ENCODE measurements around the gene GYS2.

- TF ChIP-seq, protein P1, sequence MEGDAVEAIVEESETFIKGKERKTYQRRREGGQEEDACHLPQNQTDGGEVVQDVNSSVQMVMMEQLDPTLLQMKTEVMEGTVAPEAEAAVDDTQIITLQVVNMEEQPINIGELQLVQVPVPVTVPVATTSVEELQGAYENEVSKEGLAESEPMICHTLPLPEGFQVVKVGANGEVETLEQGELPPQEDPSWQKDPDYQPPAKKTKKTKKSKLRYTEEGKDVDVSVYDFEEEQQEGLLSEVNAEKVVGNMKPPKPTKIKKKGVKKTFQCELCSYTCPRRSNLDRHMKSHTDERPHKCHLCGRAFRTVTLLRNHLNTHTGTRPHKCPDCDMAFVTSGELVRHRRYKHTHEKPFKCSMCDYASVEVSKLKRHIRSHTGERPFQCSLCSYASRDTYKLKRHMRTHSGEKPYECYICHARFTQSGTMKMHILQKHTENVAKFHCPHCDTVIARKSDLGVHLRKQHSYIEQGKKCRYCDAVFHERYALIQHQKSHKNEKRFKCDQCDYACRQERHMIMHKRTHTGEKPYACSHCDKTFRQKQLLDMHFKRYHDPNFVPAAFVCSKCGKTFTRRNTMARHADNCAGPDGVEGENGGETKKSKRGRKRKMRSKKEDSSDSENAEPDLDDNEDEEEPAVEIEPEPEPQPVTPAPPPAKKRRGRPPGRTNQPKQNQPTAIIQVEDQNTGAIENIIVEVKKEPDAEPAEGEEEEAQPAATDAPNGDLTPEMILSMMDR (IDR thresholded peaks at IDR 0.05): no peak
- TF ChIP-seq POLR2A (IDR thresholded peaks at IDR 0.05): no peak
Observed at GRCh38 chr12:21559855-21560569, 44.6 kb downstream of the GYS2 start.

Data from lower leg skin (tissue), 3 donors.